GM10266 (cell line): ENCODE measurements around the gene RAD51B.

Experiments
- DNase-seq: peaks from one replicate; pipeline ENCODE4 v3.0.0; 2012; ENCODE audit errors: extremely low spot score
- CTCF ChIP-seq: IDR thresholded peaks from 2 replicates; pipeline ENCODE4 v1.5.1; 2012; ENCODE audit warnings: mild to moderate bottlenecking, low read depth; ENCODE audit not compliant: control insufficient read depth, insufficient read depth; ENCODE audit errors: missing control alignments

Gene RAD51B

DNA sequence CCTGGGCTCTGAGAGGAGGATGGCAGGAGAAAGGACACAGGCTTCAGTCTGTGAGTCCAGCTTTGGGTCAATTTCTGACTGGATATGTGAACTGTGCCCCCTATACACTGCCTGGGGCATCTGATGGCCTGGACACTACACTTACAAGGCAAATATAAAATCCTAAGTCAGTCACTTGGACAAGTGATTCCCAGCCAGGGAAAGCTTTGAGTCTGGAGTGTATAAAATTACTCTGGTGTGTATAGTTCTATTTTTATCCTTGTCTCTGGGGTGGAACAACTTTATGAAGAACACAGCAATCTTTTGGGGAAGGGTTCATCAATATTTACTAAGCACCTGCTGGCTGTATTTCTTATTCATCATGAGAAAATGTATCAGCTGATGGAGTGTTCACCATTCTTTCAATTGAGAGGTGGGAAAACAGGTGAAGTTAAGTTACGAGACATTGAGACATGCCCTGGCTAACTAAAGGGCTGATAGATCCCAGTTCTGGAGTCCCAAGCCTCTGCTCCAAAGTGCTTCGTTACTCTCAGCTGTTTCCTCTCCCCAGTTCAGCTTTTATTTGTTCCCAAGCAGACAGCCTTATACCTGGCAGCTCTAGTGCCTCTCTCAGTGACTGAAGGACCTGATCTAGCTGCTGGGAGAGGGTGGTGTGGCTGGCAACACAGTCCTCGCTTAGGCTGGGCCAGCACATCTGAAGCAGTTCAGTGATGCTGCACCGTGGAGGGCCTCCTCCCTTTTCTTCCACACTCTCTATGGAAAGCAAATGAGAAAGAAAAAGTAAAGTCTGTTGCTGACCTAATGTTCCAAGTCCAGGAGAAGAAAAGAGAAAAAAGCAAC, 34.1 kb upstream of the RAD51B start:
- TF ChIP-seq CTCF: no peak
- DNase-seq: no peak

DNA sequence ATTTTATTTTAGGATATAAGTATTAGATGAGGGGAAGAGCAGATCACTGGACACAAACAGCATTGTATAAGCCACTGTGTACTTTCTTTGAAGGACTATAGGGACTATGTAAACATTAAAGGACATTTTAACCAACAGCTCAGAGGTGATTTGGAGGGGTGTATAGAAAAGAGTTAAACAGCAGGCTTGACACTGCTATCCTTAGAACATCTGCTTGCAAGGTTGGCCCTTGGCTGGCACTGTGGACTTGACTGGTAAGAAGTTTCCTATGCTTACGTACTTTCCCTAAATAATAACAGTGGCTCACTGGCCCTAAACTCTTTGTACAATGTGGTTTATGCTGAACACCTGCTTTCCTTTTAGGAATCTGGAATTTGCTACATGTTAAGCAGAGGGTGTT, 31.9 kb upstream of the RAD51B start:
- DNase-seq: no peak
- TF ChIP-seq CTCF: no peak

- no peak for DNase-seq
- TF ChIP-seq CTCF: no peak
These were observed 20.8 kb upstream of the RAD51B start for GRCh38 chr14:67798731-67799130.

- DNase-seq: no peak
These were observed 18.8 kb upstream of the RAD51B start for GRCh38 chr14:67800743-67801142.

DNA sequence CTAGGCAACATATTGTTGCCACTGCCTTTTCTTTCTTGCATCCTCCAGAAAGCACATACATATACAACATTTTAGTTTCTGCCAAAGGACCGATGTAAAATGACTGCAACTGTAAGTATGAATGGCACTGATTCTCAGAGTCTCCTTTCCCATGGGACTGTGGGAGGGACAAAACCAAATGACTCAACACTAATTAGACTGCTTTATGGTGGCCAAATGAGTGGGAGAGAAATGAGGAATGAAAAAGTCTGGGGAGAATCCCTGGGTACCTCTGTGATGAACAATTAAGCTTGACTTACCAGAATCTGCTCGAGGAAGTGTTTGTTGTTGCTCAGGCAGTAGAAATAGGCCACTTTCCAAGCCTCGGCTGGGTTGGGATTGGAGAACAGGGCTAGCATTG, 13.3 kb upstream of the RAD51B start:
- DNase-seq: no peak
- no peak for TF ChIP-seq CTCF

More at GRCh38 chr14:67800743-67801142, 18.8 kb upstream of the RAD51B start:
- no peak for TF ChIP-seq CTCF

GRCh38 chr14:67814821-67815220, 4.8 kb upstream of the RAD51B start:
- DNase-seq: no peak
- TF ChIP-seq CTCF: no peak

DNA sequence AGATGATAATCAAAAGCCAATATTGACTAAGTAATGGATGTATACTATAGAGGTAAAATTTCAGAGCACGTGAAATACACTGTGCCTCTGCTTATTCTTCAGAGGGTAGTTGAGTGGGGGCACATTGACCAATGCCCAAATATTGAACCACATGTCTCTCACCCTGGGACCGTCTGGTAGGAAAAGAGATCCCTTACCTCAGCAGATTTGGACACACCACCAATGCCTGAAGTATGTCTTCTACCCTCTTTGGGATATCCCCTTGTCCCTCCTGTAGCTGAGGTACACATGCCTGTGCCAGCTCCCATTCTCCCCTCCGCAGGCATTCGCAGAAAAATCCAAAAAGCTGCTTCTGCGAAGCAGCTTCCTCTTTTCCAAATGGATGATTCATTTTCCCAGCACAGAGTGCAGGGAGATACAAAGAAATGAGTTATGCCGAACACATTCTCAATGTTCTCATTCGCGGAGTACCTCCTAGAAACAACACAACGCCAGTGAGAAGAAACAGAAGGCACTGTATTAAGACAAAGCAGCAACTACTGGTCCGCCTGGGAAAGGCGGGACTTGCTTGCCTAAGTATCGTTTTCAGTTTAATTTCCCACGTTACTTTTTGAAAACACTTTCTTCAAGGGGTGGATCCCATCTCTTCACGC, 3.9 kb upstream of the RAD51B start:
- DNase-seq: no peak
- no peak for TF ChIP-seq CTCF
